Karpas-422 (cell line): ENCODE data around the gene NTM. TPM values are rescaled to one million over a fixed set of nuclear protein-coding genes. Genes with fewer than 3 reads are reported as not detected.

Experiments
- DNase-seq: peaks from one replicate; pipeline ENCODE4 v3.0.0-alpha.2; 2015
- H2AFZ ChIP-seq: fragments of 200-600 bp; sonication (generic); 2 replicates; pipeline ENCODE4 v1.6.1; 2014; ENCODE audit warnings: antibody characterized with exemption, low read length, mixed read lengths
- H3K27ac ChIP-seq: fragments of 200-600 bp; sonication (generic); 2 replicates; pipeline ENCODE4 v1.5.1; 2014; ENCODE audit warnings: mild to moderate bottlenecking, low read length, moderate library complexity
- H3K27me3 ChIP-seq: fragments of 200-600 bp; sonication (generic); 2 replicates; pipeline ENCODE4 v1.6.1; 2014; ENCODE audit warnings: low read length, mixed read lengths
- H3K36me3 ChIP-seq: fragments of 200-600 bp; sonication (generic); 2 replicates; pipeline ENCODE4 v1.6.1; 2014; ENCODE audit warnings: low read length, mixed read lengths; ENCODE audit not compliant: insufficient read depth
- H3K4me1 ChIP-seq: fragments of 200-600 bp; sonication (generic); 2 replicates; pipeline ENCODE4 v1.6.1; 2014; ENCODE audit warnings: mild to moderate bottlenecking, low read length, mixed read lengths
- H3K4me2 ChIP-seq: fragments of 200-600 bp; sonication (generic); 2 replicates; pipeline ENCODE4 v1.6.1; 2014; ENCODE audit warnings: low read length, low read depth, mild to moderate bottlenecking; ENCODE audit not compliant: poor library complexity, severe bottlenecking
- H3K4me3 ChIP-seq: fragments of 200-600 bp; sonication (generic); 2 replicates; pipeline ENCODE4 v1.5.1; 2014; ENCODE audit warnings: mild to moderate bottlenecking, antibody characterized with exemption, low read length, mixed read lengths
- H3K79me2 ChIP-seq: fragments of 200-600 bp; sonication (generic); 2 replicates; pipeline ENCODE4 v1.6.1; 2014; ENCODE audit warnings: mild to moderate bottlenecking, low read length, mixed read lengths
- H3K9ac ChIP-seq: fragments of 200-600 bp; sonication (generic); 2 replicates; pipeline ENCODE4 v1.6.0; 2014; ENCODE audit warnings: low read length
- H3K9me2 ChIP-seq: fragments of 200-600 bp; sonication (generic), shearing (Covaris generic); replicated peaks from 2 replicates; pipeline ENCODE4 v1.6.0; 2014; ENCODE audit warnings: mild to moderate bottlenecking, low read length, moderate library complexity; ENCODE audit not compliant: insufficient read depth
- H3K9me3 ChIP-seq: fragments of 300-700, 200-600 bp; sonication (generic); 2 replicates; pipeline ENCODE4 v1.6.1; 2014; ENCODE audit warnings: low read length, mixed read lengths
- H4K20me1 ChIP-seq: fragments of 200-600 bp; sonication (generic); 2 replicates; pipeline ENCODE4 v1.6.1; 2014; ENCODE audit warnings: mild to moderate bottlenecking, antibody characterized with exemption, low read length, low read depth; ENCODE audit not compliant: insufficient read depth
- total RNA-seq: library from RNA; depleted of rRNA; stranded (reverse); fragments of >200 nt; shearing (Covaris generic); gene quantifications from 2 replicates; pipeline ENCODE4 v1.2.3, GENCODE V29; 2014; ENCODE audit warnings: low replicate concordance

The NTM gene
- total RNA-seq, 1 experiment from 2014 or later = not detected

- Histone ChIP-seq H2AFZ (no peak overlapping the region), H3K4me2 (no peak overlapping the region), H3K9me3 (no peaks in the 10 kb centered on the region), H3K9me2 (no peaks in the 10 kb centered on the region), H3K27me3 (no peaks in the 10 kb centered on the region), H3K4me3 (no peak overlapping the region), H4K20me1 (no peaks in the 10 kb centered on the region), H3K9ac (no peak overlapping the region), H3K36me3 (no peaks in the 10 kb centered on the region), H3K79me2 (no peaks in the 10 kb centered on the region), H3K4me1 (peaks cover 54% of the 10 kb centered on the region), H3K27ac (no peak overlapping the region)
- no peak for DNase-seq
Observed at GRCh38 chr11:131464461-131464860, 94.0 kb downstream of the NTM start.

GRCh38 chr11:131465039-131465438 lies 94.6 kb downstream of the NTM start:
- Histone ChIP-seq H4K20me1 (no peaks in the 10 kb centered on the region), H3K27me3 (no peaks in the 10 kb centered on the region), H3K27ac (no peak overlapping the region), H3K4me1 (peaks cover 60% of the 10 kb centered on the region), H3K4me2 (no peak overlapping the region), H3K9ac (no peak overlapping the region), H3K9me3 (no peaks in the 10 kb centered on the region), H3K9me2 (no peaks in the 10 kb centered on the region), H2AFZ (no peak overlapping the region), H3K36me3 (no peaks in the 10 kb centered on the region), H3K4me3 (no peak overlapping the region), H3K79me2 (no peaks in the 10 kb centered on the region)
- DNase-seq = no peak

- H2AFZ ChIP-seq = no peak overlapping the region
- H3K4me3 ChIP-seq = peak overlapping the region; percentile 19; the same call in 1 of the 2 replicates
- no peak overlapping the region for H3K27ac ChIP-seq
- H3K27me3 ChIP-seq = no peaks in the 10 kb centered on the region
- H3K79me2 ChIP-seq = no peaks in the 10 kb centered on the region
- peak; percentile 47 for DNase-seq
- no peaks in the 10 kb centered on the region for H3K36me3 ChIP-seq
- H3K9ac ChIP-seq = no peak overlapping the region; the same call in 1 of the 2 replicates
- peak overlapping the region; percentile 40 for H3K4me2 ChIP-seq
- no peaks in the 10 kb centered on the region for H3K9me3 ChIP-seq
- H3K9me2 ChIP-seq = no peaks in the 10 kb centered on the region
- no peaks in the 10 kb centered on the region for H4K20me1 ChIP-seq
- peaks cover 67% of the 10 kb centered on the region for H3K4me1 ChIP-seq
Observed at GRCh38 chr11:131465746-131466145, 95.3 kb downstream of the NTM start.

- no peaks in the 10 kb centered on the region for H3K9me2 ChIP-seq
- no peaks in the 10 kb centered on the region for H3K9me3 ChIP-seq
- no peak for DNase-seq
Observed at GRCh38 chr11:131467645-131468394, 97.4 kb downstream of the NTM start.

GRCh38 chr11:131468565-131468964 lies 98.2 kb downstream of the NTM start:
- no peaks in the 10 kb centered on the region for H3K9me3 ChIP-seq
- no peaks in the 10 kb centered on the region for H3K79me2 ChIP-seq
- no peak overlapping the region for H3K27ac ChIP-seq
- no peak overlapping the region for H3K9ac ChIP-seq
- no peaks in the 10 kb centered on the region for H3K36me3 ChIP-seq
- peaks cover 79% of the 10 kb centered on the region for H3K4me1 ChIP-seq
- H4K20me1 ChIP-seq = no peaks in the 10 kb centered on the region
- no peak overlapping the region for H2AFZ ChIP-seq
- H3K4me3 ChIP-seq = no peak overlapping the region
- H3K4me2 ChIP-seq = peak overlapping the region; percentile 32
- no peaks in the 10 kb centered on the region for H3K27me3 ChIP-seq
- H3K9me2 ChIP-seq = no peaks in the 10 kb centered on the region
- DNase-seq = peak; percentile 63

More at GRCh38 chr11:131467645-131468394, 97.4 kb downstream of the NTM start:
- no peaks in the 10 kb centered on the region for H3K36me3 ChIP-seq
- peaks cover 84% of the 10 kb centered on the region for H3K4me1 ChIP-seq
- H2AFZ ChIP-seq = no peak overlapping the region
- H3K79me2 ChIP-seq = no peaks in the 10 kb centered on the region
- no peaks in the 10 kb centered on the region for H3K27me3 ChIP-seq
- H3K4me2 ChIP-seq = peak overlapping the region; percentile 32
- H4K20me1 ChIP-seq = no peaks in the 10 kb centered on the region
- no peak overlapping the region for H3K27ac ChIP-seq
- no peak overlapping the region for H3K4me3 ChIP-seq
- H3K9ac ChIP-seq = no peak overlapping the region

- Histone ChIP-seq H3K4me2 (peak overlapping the region; percentile 35), H3K4me3 (no peak overlapping the region), H2AFZ (no peak overlapping the region), H3K27ac (no peak overlapping the region), H3K9ac (no peak overlapping the region), H3K9me3 (no peaks in the 10 kb centered on the region), H3K36me3 (no peaks in the 10 kb centered on the region), H3K4me1 (peaks cover 75% of the 10 kb centered on the region), H4K20me1 (no peaks in the 10 kb centered on the region), H3K27me3 (no peaks in the 10 kb centered on the region), H3K79me2 (no peaks in the 10 kb centered on the region), H3K9me2 (no peaks in the 10 kb centered on the region)
- peak; percentile 43 for DNase-seq
Observed at GRCh38 chr11:131470216-131470925, 100.0 kb downstream of the NTM start.

- no peaks in the 10 kb centered on the region for H3K9me2 ChIP-seq
- H4K20me1 ChIP-seq = no peaks in the 10 kb centered on the region
- H3K4me1 ChIP-seq = peaks cover 59% of the 10 kb centered on the region
- no peaks in the 10 kb centered on the region for H3K27me3 ChIP-seq
- H3K9ac ChIP-seq = no peak overlapping the region
- no peaks in the 10 kb centered on the region for H3K9me3 ChIP-seq
- no peak overlapping the region for H3K27ac ChIP-seq
- peak overlapping the region; percentile 38 for H3K4me2 ChIP-seq
- no peak for DNase-seq
- H3K36me3 ChIP-seq = no peaks in the 10 kb centered on the region
- H3K79me2 ChIP-seq = no peaks in the 10 kb centered on the region
- no peak overlapping the region for H3K4me3 ChIP-seq
- H2AFZ ChIP-seq = no peak overlapping the region
Observed at GRCh38 chr11:131471976-131472375, 101.6 kb downstream of the NTM start.

GRCh38 chr11:131474947-131475346 lies 104.5 kb downstream of the NTM start:
- Histone ChIP-seq H3K27me3 (no peaks in the 10 kb centered on the region), H4K20me1 (no peaks in the 10 kb centered on the region), H3K4me3 (no peak overlapping the region), H3K4me1 (peaks cover 29% of the 10 kb centered on the region), H2AFZ (no peak overlapping the region), H3K9me3 (no peaks in the 10 kb centered on the region), H3K4me2 (peak overlapping the region; percentile 13), H3K79me2 (no peaks in the 10 kb centered on the region), H3K9ac (no peak overlapping the region), H3K9me2 (no peaks in the 10 kb centered on the region), H3K27ac (no peak overlapping the region), H3K36me3 (no peaks in the 10 kb centered on the region)
- peak; percentile 79 for DNase-seq
